DMS153 treated with DMSO at 0.1 percent for 48 hours (cell line): ENCODE measurements around the gene FABP1.

Experiments used
- DNase-seq: peaks from one replicate; lab custom pipeline; 2025; ENCODE audit not compliant: unreplicated experiment; lab: John Stamatoyannopoulos, UW

The FABP1 gene

DNA sequence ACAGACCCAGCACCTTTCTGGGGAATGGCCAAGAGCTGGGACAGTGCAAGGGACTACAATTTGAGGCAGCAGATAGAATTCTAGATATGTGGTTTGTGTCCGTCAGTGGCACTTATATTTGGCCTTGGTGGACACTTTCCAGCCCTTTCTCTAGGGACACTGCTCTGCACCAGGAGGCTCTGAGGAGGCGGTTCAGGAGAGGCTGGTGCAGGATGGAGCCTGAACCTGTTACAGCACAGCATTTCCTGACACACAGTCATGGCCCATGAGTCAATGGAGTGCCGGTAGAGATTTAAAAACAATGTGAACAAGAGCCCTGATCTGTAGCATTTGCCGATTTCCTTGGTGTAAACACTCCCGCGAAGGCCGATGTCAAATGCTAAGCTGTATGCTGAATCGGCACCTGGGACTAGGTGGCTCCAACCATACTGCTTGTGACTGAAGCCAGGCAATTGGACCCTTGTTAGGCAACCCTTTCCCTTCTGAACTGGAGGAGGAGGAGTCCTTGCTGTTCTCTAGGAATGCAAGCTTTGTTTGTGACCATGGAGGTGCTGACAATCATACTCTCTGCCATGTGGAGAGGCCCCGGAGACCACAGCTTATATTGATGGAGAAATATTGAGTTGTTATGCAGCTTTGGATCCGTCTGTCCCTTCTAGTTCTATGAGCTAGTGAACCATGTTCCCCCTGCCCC, 11.9 kb downstream of the FABP1 start:
- DNase-seq, result no peak

DNA sequence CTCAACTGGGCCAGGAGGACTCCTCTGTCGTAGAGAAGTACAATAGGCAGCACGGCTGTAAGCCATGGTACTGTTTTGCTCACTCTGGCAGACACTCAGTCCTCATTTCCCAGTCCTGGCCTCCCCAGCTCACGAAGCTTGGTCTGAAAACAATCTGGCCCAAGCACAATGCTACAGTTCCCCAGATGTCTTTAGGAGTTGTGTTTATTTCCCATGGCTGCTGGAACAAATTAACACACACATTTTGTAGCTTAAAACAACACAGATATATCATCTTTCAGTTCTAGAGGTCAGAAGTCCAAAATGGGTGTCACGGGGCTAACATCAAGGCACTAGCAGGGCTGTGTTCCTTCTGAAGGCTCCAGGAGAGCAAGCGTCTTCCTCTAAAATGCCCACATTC, 13.0 kb downstream of the FABP1 start:
- DNase-seq, result no peak

DNA sequence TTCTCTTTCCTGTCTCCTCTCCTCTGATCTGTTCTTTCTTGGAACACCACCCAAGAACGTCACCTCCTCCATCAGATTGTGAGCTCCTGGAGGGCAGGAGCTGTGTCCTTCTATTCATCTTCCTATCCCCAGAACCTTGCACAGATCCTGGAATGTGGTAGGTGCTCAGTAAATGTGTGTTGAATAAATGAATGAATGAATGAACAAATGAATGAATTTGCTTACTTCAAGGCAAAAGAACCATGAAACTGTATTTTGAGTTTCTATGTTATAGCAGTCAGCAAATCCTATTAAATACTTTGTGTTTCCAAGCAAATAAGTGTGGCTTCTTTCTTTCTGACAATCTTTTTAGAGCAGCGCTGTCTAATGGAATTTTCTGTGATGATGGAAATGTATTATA, 14.8 kb downstream of the FABP1 start:
- DNase-seq, result no peak

DNA sequence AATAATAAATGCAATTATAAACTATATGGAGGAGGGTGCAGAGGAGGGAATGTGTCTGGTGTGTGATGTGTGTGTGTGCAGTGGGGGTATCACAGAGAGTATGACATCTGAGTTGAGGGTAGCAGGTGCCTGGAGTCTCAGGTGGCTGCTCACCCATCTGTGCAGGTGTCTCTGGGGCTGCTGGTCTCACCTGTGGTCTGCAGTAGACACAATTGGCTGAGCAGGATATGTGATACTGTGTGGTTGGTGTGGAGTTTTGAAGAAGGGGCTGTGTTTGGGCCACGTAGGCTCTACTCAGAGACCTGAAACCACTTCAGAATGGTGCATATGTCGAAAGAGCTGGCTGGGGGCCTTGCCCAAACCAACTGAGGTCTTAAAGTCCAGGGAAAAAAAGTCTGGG, 17.0 kb downstream of the FABP1 start:
- DNase-seq, result no peak

DNA sequence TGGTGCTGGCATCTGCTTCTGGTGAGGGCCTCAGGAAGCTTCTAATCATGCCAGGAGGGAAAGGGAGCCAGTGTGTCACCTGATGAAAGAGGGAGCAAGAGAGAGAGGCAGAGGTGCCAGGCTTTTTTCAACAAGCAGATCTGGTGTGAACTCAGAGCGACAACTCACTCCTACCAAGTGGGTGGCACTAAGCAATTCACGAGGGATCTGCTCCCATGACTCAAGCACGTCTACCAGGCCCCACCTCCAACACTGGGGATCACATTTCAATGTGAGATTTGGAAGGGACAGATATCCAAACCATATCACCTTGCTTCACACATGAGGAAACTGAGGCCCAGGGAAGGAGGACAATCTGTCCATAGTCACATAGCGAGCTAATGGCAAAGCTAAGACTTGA, 19.1 kb downstream of the FABP1 start:
- no peak for DNase-seq

DNA sequence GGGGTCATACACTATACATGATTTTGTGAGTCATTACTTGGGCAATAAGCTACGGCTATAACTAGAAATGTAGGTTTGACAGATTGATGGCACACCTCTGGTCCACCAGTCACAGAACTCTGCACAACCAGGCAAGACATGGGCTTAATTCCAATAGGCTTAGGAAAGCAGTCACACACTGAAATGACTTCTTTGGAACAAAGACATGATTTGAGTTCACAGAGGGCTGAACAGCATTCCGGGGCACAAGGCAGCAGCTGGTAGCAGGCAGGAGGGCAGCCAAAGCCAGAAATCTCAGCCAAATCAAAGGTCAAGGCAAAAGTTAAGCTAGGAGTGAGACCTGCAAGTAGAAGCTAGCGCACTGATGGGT, 27.4 kb downstream of the FABP1 start:
- DNase-seq, result no peak

DNA sequence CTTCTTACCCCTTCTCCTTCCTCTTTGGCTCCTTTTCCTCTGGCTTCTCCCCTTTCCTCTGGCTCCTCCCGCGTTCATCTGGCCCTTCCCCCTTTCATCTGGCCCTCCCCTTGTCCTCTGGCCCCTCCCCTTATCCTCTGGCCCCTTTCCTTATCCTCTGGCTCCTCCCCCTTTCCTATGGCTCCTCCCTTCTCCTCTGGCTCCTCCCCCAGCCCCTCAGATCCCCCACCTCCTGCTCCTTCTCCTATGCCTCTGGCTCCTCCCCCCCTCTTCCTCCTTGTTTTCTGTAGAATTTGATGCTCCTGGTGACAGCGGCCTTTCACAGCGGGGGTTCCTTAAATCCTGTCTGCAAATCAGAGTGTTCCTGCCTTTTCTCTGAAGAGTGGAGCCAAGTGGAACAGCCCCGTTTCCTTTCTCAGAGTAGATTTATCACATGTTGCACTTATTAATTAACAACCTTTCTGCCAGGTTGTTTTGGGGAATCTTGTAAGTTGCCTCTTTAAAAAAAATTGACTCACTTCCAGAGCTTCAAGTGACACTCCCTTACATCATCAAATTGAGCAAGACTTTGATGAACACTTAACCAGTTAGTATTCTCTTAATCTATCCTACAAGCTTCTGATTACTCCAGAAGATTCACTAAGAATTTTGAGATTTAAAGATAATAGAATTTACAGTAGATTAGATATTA, 27.9 kb downstream of the FABP1 start:
- no peak for DNase-seq

DNA sequence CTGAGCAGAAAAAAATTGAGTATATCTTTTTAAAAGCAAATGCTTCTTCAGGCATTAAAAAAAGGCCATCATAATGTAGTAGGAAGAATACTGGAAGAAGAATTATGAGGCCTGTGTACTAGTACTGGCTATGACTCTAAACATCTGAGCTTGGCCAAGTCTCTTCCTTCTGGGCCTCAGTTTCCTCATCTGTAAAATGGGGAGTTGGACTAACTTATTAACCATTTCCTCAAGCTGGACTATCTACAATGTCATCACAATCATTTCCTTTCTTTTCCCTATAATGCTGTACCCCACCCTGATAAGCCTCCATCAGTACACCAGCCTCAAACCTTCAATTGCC, 29.3 kb downstream of the FABP1 start:
- DNase-seq, result no peak

DNA sequence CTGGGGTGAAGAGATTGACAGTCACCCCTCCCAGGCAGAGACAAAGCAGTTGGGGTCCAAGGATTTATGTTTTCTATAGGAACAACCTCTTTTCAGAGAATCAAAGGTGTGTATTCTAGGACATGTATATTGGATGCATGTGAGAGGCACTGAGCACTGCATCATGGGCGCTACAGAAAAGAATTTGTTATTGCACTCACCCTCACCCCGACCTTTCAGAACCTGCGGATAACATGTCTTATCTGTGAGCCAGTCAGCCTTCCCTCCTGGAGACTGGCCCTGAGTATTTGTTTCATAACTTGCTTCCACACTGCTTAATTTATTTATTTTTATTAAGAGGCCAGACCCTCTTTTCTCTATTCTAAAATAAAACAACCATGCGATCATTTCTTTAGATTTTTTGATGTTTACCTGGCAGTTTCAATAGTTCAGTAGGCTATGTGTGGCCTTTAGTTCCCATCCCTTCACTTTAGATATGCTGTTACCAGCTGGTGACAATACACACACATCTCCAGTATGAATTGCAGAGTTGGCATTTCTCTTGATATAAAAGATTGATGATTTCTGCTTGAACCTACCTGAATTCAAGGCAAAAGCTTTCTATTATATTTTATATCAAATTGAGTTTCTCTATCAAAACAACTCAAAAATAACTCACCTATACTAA, 29.8 kb downstream of the FABP1 start:
- DNase-seq, result no peak

DNA sequence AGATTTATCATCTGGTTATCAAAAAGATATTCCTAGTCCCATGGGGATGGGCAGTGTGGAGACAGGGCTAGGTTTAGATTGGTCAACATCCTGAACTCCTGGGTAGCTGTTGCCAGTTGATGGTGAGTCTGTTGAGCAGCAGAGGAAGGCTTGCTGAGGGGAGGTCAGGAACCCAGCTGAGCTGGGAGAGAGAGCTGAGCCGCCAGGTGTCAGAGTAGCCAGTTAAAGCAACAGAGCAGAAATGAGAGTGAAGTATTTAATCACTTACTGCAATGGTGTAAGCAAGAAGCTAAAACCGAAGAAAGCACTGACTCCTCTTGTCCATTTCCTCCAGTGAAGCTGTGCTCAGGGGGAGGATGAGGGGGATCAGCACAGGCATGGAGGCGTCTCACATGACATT, 30.7 kb downstream of the FABP1 start:
- DNase-seq, result no peak

DNA sequence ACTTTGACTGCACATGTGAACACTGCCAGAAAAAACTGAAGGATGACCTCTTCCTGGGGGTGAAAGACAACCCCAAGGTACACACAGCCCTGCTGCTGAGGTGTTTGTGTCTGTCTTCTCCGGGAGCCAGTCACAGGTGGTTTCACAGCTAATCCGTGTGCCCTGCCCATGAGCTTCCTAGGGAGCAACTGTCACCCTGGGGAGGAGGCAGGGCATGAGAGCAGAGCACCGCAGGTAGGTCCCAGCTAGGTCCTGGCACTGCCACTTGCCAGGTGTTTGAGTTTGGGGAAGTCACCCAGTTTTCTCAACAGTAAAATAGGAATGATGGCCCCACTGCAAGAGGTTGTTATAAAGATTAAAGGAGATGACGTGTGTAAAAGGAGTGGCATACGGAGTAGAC, 31.2 kb downstream of the FABP1 start:
- no peak for DNase-seq

DNA sequence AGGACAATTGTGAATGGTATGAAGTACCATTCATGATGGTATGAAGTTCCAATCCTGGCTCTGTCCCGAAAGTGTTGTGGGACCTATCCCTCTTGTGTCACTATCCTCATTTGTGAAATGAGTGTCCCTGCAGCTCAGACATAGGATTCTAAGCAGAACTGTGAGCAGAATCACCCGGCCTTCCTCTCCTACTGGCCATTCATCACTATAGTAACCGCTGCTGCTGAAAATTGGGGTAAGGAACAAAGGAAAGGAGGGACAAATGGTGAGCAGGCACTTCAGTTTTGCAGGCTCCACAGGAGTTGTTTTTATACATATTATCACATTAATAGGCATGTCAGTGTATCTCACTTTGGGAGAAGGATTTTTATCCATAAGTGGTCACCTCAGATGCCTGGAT, 32.8 kb downstream of the FABP1 start:
- no peak for DNase-seq

DNA sequence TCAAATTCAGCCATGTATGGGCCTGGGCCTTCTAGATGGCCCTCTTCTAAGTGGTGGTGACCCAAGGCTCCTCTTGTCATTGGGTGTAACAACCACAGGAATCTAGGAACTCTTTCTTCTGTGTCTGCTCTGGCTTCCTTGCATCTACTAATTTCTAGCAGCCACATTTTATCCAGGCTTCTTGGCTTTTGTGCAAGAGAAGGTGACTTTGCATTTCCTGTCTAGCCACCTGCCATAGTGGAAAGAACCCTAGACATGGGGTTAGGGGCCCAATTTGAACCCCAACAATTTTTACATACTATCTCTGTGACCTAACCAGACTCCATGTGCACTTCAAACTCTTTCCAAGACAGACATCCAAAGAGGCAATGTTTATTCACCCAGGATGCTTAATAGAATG, 35.1 kb downstream of the FABP1 start:
- DNase-seq, result no peak

DNA sequence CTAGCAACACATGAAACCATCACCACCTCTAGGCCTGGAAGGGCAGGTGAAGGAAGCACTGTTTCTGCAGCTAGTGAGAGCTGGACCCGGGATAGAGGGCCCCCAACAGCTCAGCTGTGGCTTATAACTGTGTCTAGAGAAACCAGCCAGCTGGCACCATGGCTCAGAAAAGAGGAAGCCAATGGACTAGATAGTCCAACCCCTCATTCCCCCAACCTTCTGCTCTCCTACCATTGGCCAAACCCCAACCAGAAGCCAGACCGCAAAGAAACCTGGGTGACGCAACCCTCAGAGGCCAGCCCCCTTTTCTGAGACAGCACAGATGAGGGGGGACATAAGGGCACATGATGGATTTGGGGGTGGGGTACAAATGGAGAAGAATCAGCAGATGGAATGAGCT, 35.9 kb downstream of the FABP1 start:
- no peak for DNase-seq

DNA sequence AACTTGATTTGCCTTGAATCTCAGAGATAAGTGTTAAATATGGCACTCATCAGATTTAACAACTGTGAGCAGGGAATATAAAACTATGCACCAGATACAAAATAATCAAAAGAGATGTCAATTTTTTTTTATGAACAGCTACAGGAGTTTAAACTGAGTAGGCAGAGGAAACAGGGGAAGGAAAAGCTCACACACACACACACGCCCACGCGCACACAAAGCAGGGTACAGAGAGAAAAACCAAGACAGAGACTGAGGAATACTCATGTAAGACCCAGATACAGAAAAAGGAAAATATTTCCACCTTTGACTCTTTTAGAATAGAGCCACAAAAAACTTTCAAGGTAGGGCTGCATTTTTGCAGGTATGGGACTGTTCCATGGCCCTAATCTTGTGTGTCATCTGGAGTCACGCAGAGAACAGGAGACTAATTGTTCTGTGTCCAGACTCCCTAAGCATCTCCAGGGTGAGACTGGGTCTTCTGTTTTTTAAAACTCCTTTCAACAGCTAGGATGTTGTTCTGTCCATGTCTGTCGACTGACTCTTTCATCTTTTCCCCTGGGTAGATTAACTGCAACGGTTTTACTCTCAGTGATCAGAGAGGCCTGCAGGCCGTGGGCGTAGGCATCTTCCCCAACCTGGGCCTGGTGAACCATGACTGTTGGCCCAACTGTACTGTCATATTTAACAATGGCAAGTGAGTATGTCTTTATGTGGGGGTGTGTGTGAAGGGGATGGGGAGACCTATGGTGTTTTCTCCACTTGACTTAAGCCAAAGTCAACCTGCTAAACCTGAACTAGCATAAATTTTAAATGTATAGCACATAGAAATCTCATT, 37.2 kb downstream of the FABP1 start:
- DNase-seq, result no peak

DNA sequence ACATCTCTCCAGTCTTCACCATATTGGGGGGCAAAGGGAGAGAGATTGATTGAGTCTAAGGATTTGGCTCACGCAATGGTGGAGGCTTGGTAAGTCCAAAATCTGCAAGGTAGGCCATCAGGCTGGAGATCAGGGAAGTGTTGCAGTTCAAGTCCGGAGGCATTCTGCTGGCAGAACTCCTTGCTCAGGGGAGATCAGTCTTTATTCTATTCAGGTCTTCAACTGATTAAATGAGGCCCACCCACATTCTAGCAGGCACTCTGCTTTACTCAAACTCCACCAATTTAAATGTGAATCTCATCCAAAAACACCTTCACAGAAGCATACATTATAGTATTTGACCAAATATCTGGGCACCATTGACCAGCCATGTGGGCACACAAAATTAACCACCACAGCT, 38.9 kb downstream of the FABP1 start:
- no peak for DNase-seq

DNA sequence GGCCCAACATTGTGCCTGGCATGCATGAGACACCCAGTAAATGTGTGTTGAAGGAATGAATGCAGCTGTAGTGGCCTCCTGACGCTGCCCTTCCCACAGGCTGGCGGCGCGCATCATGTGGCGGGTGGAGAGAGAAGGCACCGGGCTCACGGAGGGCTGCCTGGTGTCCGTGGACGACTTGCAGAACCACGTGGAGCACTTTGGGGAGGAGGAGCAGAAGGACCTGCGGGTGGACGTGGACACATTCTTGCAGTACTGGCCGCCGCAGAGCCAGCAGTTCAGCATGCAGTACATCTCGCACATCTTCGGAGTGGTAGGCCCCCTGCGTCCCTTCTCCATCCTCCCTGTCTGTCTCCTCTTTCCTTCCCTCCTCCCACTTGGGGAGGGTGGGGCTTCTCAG, 40.1 kb downstream of the FABP1 start:
- no peak for DNase-seq

DNA sequence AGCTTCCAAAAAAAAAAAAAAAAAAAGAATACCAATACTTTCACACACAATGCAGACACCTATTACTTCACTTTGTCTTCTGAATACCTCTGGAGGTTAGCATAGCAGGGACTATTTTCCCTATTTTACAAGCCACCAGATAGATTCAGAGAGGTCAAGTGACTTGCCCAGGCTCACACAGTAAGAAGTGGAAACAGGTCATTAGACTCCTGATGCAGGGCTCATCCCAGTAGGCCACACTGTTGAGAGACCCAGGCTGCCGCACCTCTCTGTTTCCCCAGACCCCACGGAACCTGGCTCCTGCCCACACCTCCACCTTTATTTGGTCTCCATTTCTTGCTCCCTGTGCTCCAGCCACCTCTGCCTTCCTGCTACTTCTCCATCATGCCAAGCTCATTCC, 40.8 kb downstream of the FABP1 start:
- DNase-seq, result no peak

DNA sequence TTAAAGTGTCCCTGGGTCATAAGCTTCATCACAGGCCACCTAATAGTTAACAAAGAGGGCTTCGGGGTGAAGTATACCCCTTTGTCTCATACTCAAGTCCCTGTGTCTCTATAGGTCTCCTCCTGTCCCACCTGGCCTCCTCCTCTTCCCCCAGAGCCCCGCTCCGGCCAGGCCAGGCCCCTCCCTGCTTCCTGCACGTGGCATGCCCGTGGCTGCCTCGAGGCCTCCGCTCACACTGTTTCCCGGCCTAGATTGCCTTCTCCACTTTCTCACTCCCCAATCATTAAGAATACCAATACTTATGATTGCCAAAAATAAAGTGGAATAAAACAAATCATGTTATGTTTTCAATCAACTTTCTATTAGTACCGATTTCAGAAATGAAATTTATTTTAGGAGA, 41.5 kb downstream of the FABP1 start:
- no peak for DNase-seq

DNA sequence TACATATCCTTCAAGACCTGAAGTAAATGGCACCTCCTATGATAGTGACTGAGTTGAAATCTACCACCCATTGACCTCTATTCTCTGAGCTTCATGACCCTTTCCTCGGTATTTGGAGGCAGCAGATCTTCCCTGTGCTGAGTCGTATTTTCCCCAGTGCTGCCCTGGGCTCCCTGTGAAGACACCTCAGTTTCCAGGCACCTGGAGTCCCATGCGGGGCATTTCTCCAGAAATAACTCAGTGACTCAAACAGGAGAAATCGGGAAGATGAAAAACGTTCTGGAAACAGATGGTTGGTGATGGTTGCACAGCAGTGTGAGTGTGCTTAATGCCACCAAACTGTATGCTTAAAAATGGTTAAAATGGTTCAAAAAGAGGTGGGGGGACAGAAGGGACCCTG, 42.3 kb downstream of the FABP1 start:
- DNase-seq, result no peak

DNA sequence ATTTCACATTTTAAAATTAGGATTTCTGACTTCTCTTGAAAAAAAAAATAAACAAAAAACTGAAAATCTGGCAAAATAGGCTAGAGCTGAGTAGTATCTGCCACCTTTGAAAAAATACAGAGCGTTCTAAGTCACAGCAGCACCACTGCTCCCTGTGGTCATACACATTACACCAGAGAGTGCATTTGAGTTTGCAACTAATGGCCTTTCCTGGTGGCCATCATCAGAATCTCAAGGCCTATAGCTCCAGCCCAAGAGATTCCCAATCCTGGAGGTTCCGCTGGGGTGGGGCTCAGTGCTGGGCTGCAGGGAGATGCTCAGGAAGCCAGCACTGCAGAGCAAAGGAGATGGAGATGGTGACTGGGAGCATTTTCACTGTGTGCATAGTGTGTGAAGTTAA, 42.8 kb downstream of the FABP1 start:
- no peak for DNase-seq

DNA sequence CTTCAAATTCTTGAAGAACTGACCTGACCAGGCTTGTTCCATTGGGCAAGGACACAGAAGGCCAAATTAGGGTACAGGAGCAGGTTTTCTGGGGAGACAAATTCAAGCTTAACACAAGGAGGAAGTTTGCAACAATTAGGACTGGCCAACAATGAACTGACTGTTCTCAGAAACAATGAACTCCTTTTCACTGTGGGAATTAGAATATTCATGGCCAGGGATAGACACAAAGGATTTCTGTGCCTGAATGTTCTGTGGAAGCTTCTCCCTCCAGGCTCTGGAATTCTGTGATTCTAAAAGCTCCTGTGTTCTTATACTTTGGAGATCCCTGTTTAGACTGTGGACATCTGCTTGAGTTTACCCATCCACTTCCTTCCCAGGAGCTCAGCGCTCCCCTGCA, 45.1 kb downstream of the FABP1 start:
- no peak for DNase-seq
